Uterus (tissue), 4 donors: Measurements from ENCODE around the gene ADK. TPM values are rescaled to one million over a fixed set of nuclear protein-coding genes. Genes with fewer than 3 reads are reported as not detected.

ENCODE experiments used
- DNase-seq, 2 donors: peaks; one replicate each; pipeline ENCODE4 v3.0.0-alpha.2; 2019 to 2020
- H3K27ac ChIP-seq, 2 donors: fragments of 200-600 bp; sonication (generic); 1 replicate in 1 of 2; 2 replicates in 1 of 2; pipeline ENCODE4 v1.5.1; 2016 to 2018
- H3K27me3 ChIP-seq, 2 donors: fragments of 200-600 bp; sonication (generic); one replicate each; pipeline ENCODE4 v1.5.1; 2018 to 2019; ENCODE audit warnings: control low read depth in 1 of 2
- H3K36me3 ChIP-seq, 2 donors: fragments of 200-600 bp; sonication (generic); one replicate each; pipeline ENCODE4 v1.5.1; 2019; ENCODE audit warnings: control low read depth in 1 of 2
- H3K4me1 ChIP-seq, 2 donors: fragments of 200-600 bp; sonication (generic); one replicate each; pipeline ENCODE4 v1.5.1; 2018 to 2019; ENCODE audit warnings: control low read depth in 1 of 2
- H3K4me3 ChIP-seq, 2 donors: fragments of 200-600 bp; sonication (generic); 1 replicate in 1 of 2; 2 replicates in 1 of 2; pipeline ENCODE4 v1.5.1; 2018 to 2019; ENCODE audit warnings: mild to moderate bottlenecking in 1 of 2
- H3K9me3 ChIP-seq, 2 donors: fragments of 200-600 bp; sonication (generic); one replicate each; pipeline ENCODE4 v1.5.1; 2019; ENCODE audit warnings: control low read depth in 1 of 2
- CTCF ChIP-seq, 4 experiments: fragments of 200-600 bp in 2 of 4; fragments of 450-650 bp in 2 of 4; sonication (generic) in 2 of 4; IDR thresholded peaks; one replicate each; pipeline ENCODE4 v1.5.1; 2016 to 2019; ENCODE audit warnings: antibody characterized with exemption in 4 of 4, mild to moderate bottlenecking in 2 of 4, moderate library complexity in 1 of 4
- POLR2A ChIP-seq, 2 donors: fragments of 450-650 bp; IDR thresholded peaks; one replicate each; pipeline ENCODE4 v1.6.1; 2016; ENCODE audit warnings: antibody characterized with exemption in 2 of 2, mild to moderate bottlenecking in 1 of 2, moderate library complexity in 1 of 2
- intact Hi-C: fragments of 100-400 bp; cut with DNase I; formaldehyde crosslinking; loops from one replicate; pipeline ENCODE4 v1.15.1; 2023; ENCODE audit warnings: low total_unique reads
- total RNA-seq, 4 donors: library from RNA; depleted of rRNA in 3 of 4; stranded (reverse); fragments of >200 nt in 3 of 4; gene quantifications; one replicate each; pipeline versions ENCODE4 v1.1.0 to v1.2.4, GENCODE V29; 2014 to 2023
- donor health status: DM: yes; HTN: yes; CAD: no.

Gene ADK
- total RNA-seq, 4 donors from 2014 or later = 12.6 to 41.1 (median 19.0) TPM

GRCh38 chr10:74424565-74424964 lies 273.5 kb downstream of the ADK start:
- H3K4me3 ChIP-seq = no peak overlapping the region
- no peaks in the 10 kb centered on the region for H3K9me3 ChIP-seq
- no peak for DNase-seq
- no peaks in the 10 kb centered on the region for H3K36me3 ChIP-seq
- H3K27me3 ChIP-seq = no peaks in the 10 kb centered on the region
- intact Hi-C loops = no loop called here
- H3K4me1 ChIP-seq = no peaks in the 10 kb centered on the region
- TF ChIP-seq CTCF (IDR thresholded peaks at IDR 0.05) = no peak
- H3K27ac ChIP-seq = no peak overlapping the region

- intact Hi-C loops = no loop called here
- Histone ChIP-seq H3K4me1 (no peaks in the 10 kb centered on the region), H3K27ac (no peak overlapping the region), H3K27me3 (no peaks in the 10 kb centered on the region), H3K4me3 (no peak overlapping the region), H3K36me3 (no peaks in the 10 kb centered on the region), H3K9me3 (no peaks in the 10 kb centered on the region)
- no peak for DNase-seq
- no peak for TF ChIP-seq POLR2A (IDR thresholded peaks at IDR 0.05)
- TF ChIP-seq CTCF (IDR thresholded peaks at IDR 0.05) = no peak
Measured at GRCh38 chr10:74425456-74426001, 274.5 kb downstream of the ADK start.

- Histone ChIP-seq H3K4me1 (no peaks in the 10 kb centered on the region), H3K4me3 (no peak overlapping the region), H3K9me3 (no peaks in the 10 kb centered on the region), H3K36me3 (no peaks in the 10 kb centered on the region), H3K27ac (no peak overlapping the region), H3K27me3 (no peaks in the 10 kb centered on the region)
- intact Hi-C loops = no loop called here
- TF ChIP-seq POLR2A (IDR thresholded peaks at IDR 0.05) = no peak
- TF ChIP-seq CTCF (IDR thresholded peaks at IDR 0.05) = no peak
- DNase-seq = no peak
Measured at GRCh38 chr10:74431816-74432215, 280.8 kb downstream of the ADK start.

- no peak overlapping the region for H3K4me3 ChIP-seq
- H3K27ac ChIP-seq = no peak overlapping the region
- no peak for TF ChIP-seq CTCF (IDR thresholded peaks at IDR 0.05)
- no peak for TF ChIP-seq POLR2A (IDR thresholded peaks at IDR 0.05)
- H3K27me3 ChIP-seq = no peaks in the 10 kb centered on the region
- H3K36me3 ChIP-seq = no peaks in the 10 kb centered on the region
- no peaks in the 10 kb centered on the region for H3K9me3 ChIP-seq
- intact Hi-C loops = no loop called here
- no peak for DNase-seq
- no peaks in the 10 kb centered on the region for H3K4me1 ChIP-seq
Measured at GRCh38 chr10:74432841-74433594, 282.0 kb downstream of the ADK start.

GRCh38 chr10:74433595-74433956 lies 282.6 kb downstream of the ADK start:
- Histone ChIP-seq H3K27me3 (no peaks in the 10 kb centered on the region), H3K4me1 (no peaks in the 10 kb centered on the region), H3K9me3 (no peaks in the 10 kb centered on the region), H3K4me3 (no peak overlapping the region), H3K36me3 (no peaks in the 10 kb centered on the region), H3K27ac (no peak overlapping the region)
- no peak for DNase-seq
- intact Hi-C loops = no loop called here
- no peak for TF ChIP-seq CTCF (IDR thresholded peaks at IDR 0.05)
- TF ChIP-seq POLR2A (IDR thresholded peaks at IDR 0.05) = no peak
